DMS79 treated with DMSO at 0.1 percent for 48 hours (cell line): ENCODE measurements around the gene UQCC3.
A peak's percentile ranks its signal among the peaks of the same experiment; 100 is the strongest.
"Not testable (repeated sequence)": the region's sequence is repeated elsewhere in the genome, so short reads cannot be mapped to it uniquely, and the experiment has no call there.

Experiments used
- DNase-seq: peaks from one replicate; lab custom pipeline; 2025; lab: John Stamatoyannopoulos, UW

Gene UQCC3

GRCh38 chr11:62671608-62672389 is at the start of gene UQCC3, which contains the start of gene LBHD1:
Gene UQCC3, plus strand, starts transcription at chr11:62671673. Its CDS starts 73 bp downstream, at chr11:62671746.
Gene LBHD1, minus strand, starts transcription at chr11:62672267. Its CDS starts 2,236 bp downstream, at chr11:62670031.
- peak; percentile 95 for DNase-seq

- DNase-seq: no peak
Observed at GRCh38 chr11:62622476-62623089, 48.9 kb upstream of the UQCC3 start.

- no peak for DNase-seq
Observed at GRCh38 chr11:62627713-62628112, 43.8 kb upstream of the UQCC3 start.

GRCh38 chr11:62632492-62632891 is 39.0 kb upstream of the UQCC3 start:
- no peak for DNase-seq

GRCh38 chr11:62644220-62644619 is 27.3 kb upstream of the UQCC3 start:
- no peak for DNase-seq

GRCh38 chr11:62645671-62645945 is 25.9 kb upstream of the UQCC3 start:
- no peak for DNase-seq

- peak; percentile 96 for DNase-seq
Observed at GRCh38 chr11:62645946-62646824, 25.3 kb upstream of the UQCC3 start, which contains the start of gene GANAB. Gene GANAB, minus strand, starts transcription at chr11:62646613. Its CDS starts 14 bp downstream, at chr11:62646599.

GRCh38 chr11:62646825-62647608 is 24.5 kb upstream of the UQCC3 start:
- DNase-seq: no peak

GRCh38 chr11:62647609-62648005 is 23.9 kb upstream of the UQCC3 start:
- no peak for DNase-seq

GRCh38 chr11:62648185-62648966 is 23.1 kb upstream of the UQCC3 start:
- no peak for DNase-seq

- DNase-seq: no peak
Observed at GRCh38 chr11:62648967-62649364, 22.5 kb upstream of the UQCC3 start.

GRCh38 chr11:62649486-62649885 is 22.0 kb upstream of the UQCC3 start:
- no peak for DNase-seq

GRCh38 chr11:62650283-62650682 is 21.2 kb upstream of the UQCC3 start:
- DNase-seq: not testable (repeated sequence)

GRCh38 chr11:62652161-62653006 is 19.1 kb upstream of the UQCC3 start:
- no peak for DNase-seq

- DNase-seq: no peak
Observed at GRCh38 chr11:62654297-62654696, 17.2 kb upstream of the UQCC3 start.

GRCh38 chr11:62656796-62657429 is 14.6 kb upstream of the UQCC3 start:
- DNase-seq: no peak

- DNase-seq: peak; percentile 73
Observed at GRCh38 chr11:62664405-62665074, 6.9 kb upstream of the UQCC3 start.

- DNase-seq: peak; percentile 92
Observed at GRCh38 chr11:62665075-62665598, 6.3 kb upstream of the UQCC3 start, which contains the start of the genes C11orf98 and CSKMT. Gene C11orf98, minus strand, starts transcription at chr11:62665210. Its CDS starts 41 bp downstream, at chr11:62665169. Gene CSKMT, plus strand, starts transcription at chr11:62665312. Its CDS starts 568 bp downstream, at chr11:62665880.
